OCI-LY3 (cell line): ENCODE measurements around the gene PCDHGB2.
"Not testable (repeated sequence)": the region's sequence is repeated elsewhere in the genome, so short reads cannot be mapped to it uniquely, and the experiment has no call there.

Experiments
- H2AFZ ChIP-seq: fragments of 200-600, 300-600 bp; shearing (Covaris generic); 2 replicates; pipeline ENCODE4 v1.6.0; 2014; ENCODE audit warnings: antibody characterized with exemption, low read depth, low read length
- H3K27ac ChIP-seq: fragments of 200-600, 300-600 bp; sonication (generic); 2 replicates; pipeline ENCODE4 v1.5.1; 2014; ENCODE audit warnings: mild to moderate bottlenecking, low read length, moderate library complexity, mixed read lengths
- H3K27me3 ChIP-seq: fragments of 200-600, 300-600 bp; sonication (generic); 2 replicates; pipeline ENCODE4 v1.6.1; 2014; ENCODE audit warnings: low read depth, low read length, mixed read lengths
- H3K36me3 ChIP-seq: fragments of 200-600, 300-600 bp; sonication (generic); replicated peaks from 2 replicates; pipeline ENCODE3; 2014; ENCODE audit warnings: low read depth, low read length, mixed read lengths
- H3K4me1 ChIP-seq: fragments of 300-600, 200-600 bp; sonication (generic); 2 replicates; pipeline ENCODE4 v1.6.1; 2014; ENCODE audit warnings: low read length, mixed read lengths
- H3K4me2 ChIP-seq: fragments of 200-600, 300-600 bp; sonication (generic); 2 replicates; pipeline ENCODE4 v1.6.1; 2014; ENCODE audit warnings: low read length, mixed read lengths
- H3K4me3 ChIP-seq: fragments of 300-600, 200-600 bp; sonication (generic); 2 replicates; pipeline ENCODE4 v1.5.1; 2014; ENCODE audit warnings: antibody characterized with exemption, mild to moderate bottlenecking, low read length, moderate library complexity
- H3K79me2 ChIP-seq: fragments of 300-600, 200-600 bp; shearing (Covaris generic); 2 replicates; pipeline ENCODE4 v1.6.1; 2014; ENCODE audit warnings: mild to moderate bottlenecking, low read length, mixed read lengths
- H3K9ac ChIP-seq: fragments of 300-600, 200-600 bp; shearing (Covaris generic); 2 replicates; pipeline ENCODE4 v1.6.0; 2014; ENCODE audit warnings: mild to moderate bottlenecking, low read length, moderate library complexity
- H3K9me3 ChIP-seq: fragments of 200-600, 300-600 bp; shearing (Covaris generic); 2 replicates; pipeline ENCODE4 v1.6.1; 2014; ENCODE audit warnings: low read length, mixed read lengths; ENCODE audit not compliant: insufficient read depth
- H4K20me1 ChIP-seq: fragments of 200-600, 300-600 bp; sonication (generic); 2 replicates; pipeline ENCODE4 v1.6.1; 2016; ENCODE audit warnings: low read length, mixed read lengths; ENCODE audit not compliant: insufficient read depth
- EZH2phosphoT487 ChIP-seq: fragments of 200-600 bp; shearing (Covaris generic); IDR thresholded peaks from 2 replicates; pipeline ENCODE4 v1.6.1; 2018; ENCODE audit warnings: antibody characterized with exemption, mixed run types, low read depth
- TF ChIP-seq, protein P1 (sequence below): fragments of 200-600, 300-600 bp; sonication (generic); IDR thresholded peaks from 2 replicates; pipeline ENCODE4 v1.5.1; 2014; ENCODE audit warnings: antibody characterized with exemption, low read length, low read depth

PCDHGB2 gene

GRCh38 chr5:141383345-141383744 is 23.6 kb downstream of the PCDHGB2 start:
- H3K4me3 ChIP-seq, result no peak overlapping the region
- H4K20me1 ChIP-seq, result no peaks in the 10 kb centered on the region
- no peak overlapping the region for H3K9ac ChIP-seq
- TF ChIP-seq EZH2phosphoT487, result no peak
- TF ChIP-seq, protein P1, sequence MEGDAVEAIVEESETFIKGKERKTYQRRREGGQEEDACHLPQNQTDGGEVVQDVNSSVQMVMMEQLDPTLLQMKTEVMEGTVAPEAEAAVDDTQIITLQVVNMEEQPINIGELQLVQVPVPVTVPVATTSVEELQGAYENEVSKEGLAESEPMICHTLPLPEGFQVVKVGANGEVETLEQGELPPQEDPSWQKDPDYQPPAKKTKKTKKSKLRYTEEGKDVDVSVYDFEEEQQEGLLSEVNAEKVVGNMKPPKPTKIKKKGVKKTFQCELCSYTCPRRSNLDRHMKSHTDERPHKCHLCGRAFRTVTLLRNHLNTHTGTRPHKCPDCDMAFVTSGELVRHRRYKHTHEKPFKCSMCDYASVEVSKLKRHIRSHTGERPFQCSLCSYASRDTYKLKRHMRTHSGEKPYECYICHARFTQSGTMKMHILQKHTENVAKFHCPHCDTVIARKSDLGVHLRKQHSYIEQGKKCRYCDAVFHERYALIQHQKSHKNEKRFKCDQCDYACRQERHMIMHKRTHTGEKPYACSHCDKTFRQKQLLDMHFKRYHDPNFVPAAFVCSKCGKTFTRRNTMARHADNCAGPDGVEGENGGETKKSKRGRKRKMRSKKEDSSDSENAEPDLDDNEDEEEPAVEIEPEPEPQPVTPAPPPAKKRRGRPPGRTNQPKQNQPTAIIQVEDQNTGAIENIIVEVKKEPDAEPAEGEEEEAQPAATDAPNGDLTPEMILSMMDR, result no peak
- H3K27ac ChIP-seq, result no peak overlapping the region
- H3K9me3 ChIP-seq, result no peaks in the 10 kb centered on the region
- H3K79me2 ChIP-seq, result no peaks in the 10 kb centered on the region
- no peaks in the 10 kb centered on the region for H3K27me3 ChIP-seq
- H3K4me2 ChIP-seq, result no peak overlapping the region
- H2AFZ ChIP-seq, result no peak overlapping the region
- H3K36me3 ChIP-seq, result no peaks in the 10 kb centered on the region
- H3K4me1 ChIP-seq, result no peaks in the 10 kb centered on the region

GRCh38 chr5:141384471-141385267 is 24.9 kb downstream of the PCDHGB2 start:
- Histone ChIP-seq H3K79me2 (no peaks in the 10 kb centered on the region), H4K20me1 (no peaks in the 10 kb centered on the region), H3K4me2 (no peak overlapping the region), H3K27ac (no peak overlapping the region), H3K9ac (no peak overlapping the region), H3K36me3 (no peaks in the 10 kb centered on the region), H3K4me3 (no peak overlapping the region), H2AFZ (no peak overlapping the region), H3K4me1 (no peaks in the 10 kb centered on the region), H3K27me3 (no peaks in the 10 kb centered on the region), H3K9me3 (no peaks in the 10 kb centered on the region)
- TF ChIP-seq, protein P1, result no peak
- TF ChIP-seq EZH2phosphoT487, result no peak

GRCh38 chr5:141387557-141388311 is 27.9 kb downstream of the PCDHGB2 start, which contains the start of gene PCDHGB4:
Gene PCDHGB4, plus strand, starts transcription at chr5:141387698. Its CDS starts 187 bp downstream, at chr5:141387885.
- H2AFZ ChIP-seq, H3K27me3 ChIP-seq, H3K36me3 ChIP-seq, H3K9me3 ChIP-seq, H3K27ac ChIP-seq, H3K9ac ChIP-seq, H4K20me1 ChIP-seq, H3K4me2 ChIP-seq, H3K4me3 ChIP-seq, H3K4me1 ChIP-seq, H3K79me2 ChIP-seq: not testable (repeated sequence)

GRCh38 chr5:141388661-141389060 is 28.9 kb downstream of the PCDHGB2 start:
- Histone ChIP-seq H3K9me3 (no peaks in the 10 kb centered on the region), H3K9ac (no peak overlapping the region), H3K4me2 (no peak overlapping the region), H3K4me1 (no peaks in the 10 kb centered on the region), H3K4me3 (no peak overlapping the region), H3K36me3 (no peaks in the 10 kb centered on the region), H3K27me3 (no peaks in the 10 kb centered on the region), H3K27ac (no peak overlapping the region), H4K20me1 (no peaks in the 10 kb centered on the region), H2AFZ (no peak overlapping the region), H3K79me2 (no peaks in the 10 kb centered on the region)
- TF ChIP-seq, protein P1, result no peak
- TF ChIP-seq EZH2phosphoT487, result no peak
